ENCODE data around the gene MED29.
A peak's percentile ranks its signal among the peaks of the same experiment; 100 is the strongest.

MED29 gene

DNA sequence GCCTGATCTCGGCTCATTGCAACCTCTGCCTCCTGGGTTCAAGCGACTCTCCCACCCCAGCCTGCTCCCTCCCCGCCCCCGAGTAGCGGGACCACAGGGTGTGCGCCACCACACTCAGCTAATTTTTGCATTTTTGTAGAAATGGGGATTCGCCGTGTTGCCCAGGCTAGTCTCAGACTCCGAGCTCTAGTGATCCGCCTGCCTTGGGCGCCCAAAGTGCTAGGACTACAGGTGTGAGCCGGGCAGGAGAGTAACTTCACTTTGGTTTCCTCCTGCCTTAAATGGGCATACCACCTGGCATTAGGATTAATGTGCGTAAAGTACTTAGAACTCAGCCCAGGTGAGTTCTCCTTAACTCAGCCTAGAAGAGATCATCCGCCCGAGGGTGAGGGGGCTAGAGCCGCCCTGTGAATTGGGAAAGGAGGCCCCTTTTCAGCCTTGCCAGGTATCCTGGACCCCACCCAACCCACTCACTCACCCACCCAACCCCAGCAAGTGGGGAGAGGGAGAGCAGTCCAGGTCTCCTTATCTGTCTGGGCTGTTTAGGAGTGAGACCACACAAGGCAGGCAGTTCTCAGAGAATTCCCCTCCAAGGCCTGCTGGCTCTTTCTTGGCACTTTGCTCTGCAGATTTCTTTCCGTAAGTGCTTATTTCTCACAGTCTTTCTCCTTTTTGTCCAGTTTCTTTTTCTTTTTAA is 14.2 kb downstream of the MED29 start:
- H3K4me3 ChIP-seq (ENCODE audit: low read depth, low read length): no peak overlapping the region
- TF ChIP-seq, protein P1, sequence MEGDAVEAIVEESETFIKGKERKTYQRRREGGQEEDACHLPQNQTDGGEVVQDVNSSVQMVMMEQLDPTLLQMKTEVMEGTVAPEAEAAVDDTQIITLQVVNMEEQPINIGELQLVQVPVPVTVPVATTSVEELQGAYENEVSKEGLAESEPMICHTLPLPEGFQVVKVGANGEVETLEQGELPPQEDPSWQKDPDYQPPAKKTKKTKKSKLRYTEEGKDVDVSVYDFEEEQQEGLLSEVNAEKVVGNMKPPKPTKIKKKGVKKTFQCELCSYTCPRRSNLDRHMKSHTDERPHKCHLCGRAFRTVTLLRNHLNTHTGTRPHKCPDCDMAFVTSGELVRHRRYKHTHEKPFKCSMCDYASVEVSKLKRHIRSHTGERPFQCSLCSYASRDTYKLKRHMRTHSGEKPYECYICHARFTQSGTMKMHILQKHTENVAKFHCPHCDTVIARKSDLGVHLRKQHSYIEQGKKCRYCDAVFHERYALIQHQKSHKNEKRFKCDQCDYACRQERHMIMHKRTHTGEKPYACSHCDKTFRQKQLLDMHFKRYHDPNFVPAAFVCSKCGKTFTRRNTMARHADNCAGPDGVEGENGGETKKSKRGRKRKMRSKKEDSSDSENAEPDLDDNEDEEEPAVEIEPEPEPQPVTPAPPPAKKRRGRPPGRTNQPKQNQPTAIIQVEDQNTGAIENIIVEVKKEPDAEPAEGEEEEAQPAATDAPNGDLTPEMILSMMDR (conservative IDR thresholded peaks at IDR 0.05; ENCODE audit: low read depth, low read length): no peak
- DNase-seq (ENCODE audit: low read depth): no peak

DNA sequence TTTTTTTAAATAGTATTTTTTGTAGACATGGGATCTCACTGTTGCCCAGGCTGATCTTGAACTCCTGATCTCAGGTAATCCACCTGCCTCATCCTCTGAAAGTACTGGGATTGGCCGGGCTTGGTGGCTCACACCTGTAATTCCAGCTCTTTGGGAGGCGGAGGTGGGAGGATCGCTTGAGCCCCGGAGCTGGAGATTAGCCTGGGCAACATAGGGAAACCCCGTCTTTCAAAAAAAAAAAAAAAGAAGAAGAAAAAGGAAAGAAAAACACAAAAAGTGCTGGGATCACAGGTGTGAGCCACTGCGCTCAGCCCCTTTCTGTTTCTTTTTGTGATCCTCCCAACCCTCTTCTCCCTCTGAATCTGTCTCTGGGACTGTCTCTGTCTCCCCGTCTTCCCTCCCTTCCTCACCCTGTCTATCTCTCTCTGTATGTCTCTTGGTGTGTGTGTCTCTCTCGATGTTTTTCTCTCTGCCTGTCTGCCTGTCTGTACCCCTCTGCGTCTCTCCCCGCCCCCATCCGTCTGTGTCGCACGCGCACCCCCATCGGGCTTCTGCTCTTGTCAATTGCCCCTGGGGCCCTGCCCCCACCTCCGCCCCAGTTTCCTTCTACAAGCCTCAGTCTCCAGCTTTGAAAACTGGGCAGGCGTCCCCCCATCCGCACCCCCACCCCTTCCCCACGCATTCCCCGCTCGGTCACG is 14.9 kb downstream of the MED29 start:
- TF ChIP-seq, protein P1 (conservative IDR thresholded peaks at IDR 0.05; ENCODE audit: low read depth, low read length): no peak
- peak; percentile 44 for DNase-seq (ENCODE audit: low read depth)
- H3K4me3 ChIP-seq (ENCODE audit: low read depth, low read length): peak overlapping the region; percentile 78

DNA sequence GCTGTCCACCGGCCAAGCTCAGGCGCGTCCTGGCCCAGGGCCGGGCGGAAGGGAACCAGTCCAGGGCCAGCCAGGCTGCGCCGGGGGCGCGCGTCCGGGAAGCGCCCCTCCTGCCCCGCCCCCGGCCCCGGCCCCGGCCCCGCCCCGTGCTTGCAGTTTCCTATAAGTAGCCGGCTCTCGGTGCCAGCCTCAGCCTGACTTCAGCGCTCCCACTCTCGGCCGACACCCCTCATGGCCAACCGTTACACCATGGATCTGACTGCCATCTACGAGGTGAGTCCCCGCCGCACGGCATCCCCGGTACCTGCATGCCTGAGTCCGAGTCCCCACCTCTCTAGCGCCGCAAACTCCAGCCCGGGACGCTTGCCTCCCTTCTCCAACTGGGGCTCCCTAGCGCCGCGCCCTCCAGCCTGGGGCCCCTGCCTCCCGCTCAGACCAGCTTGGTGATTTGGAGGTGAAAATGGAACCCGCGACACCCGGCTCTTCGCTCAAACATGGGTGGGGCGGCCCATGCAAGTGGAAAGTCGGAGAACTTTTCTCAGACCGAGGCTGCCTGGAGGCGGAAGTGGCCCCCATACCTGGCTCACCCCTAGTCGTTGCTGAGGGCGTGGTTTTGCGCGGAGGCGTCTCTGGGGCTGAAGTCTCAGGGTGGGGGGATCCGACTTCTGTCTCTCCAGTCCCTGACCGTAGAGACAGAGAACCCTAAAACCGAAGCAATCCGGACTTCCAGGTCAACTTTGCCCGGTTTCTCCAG is 15.7 kb downstream of the MED29 start, which contains the start of gene ZFP36:
TSS of gene ZFP36 (plus strand) at position 192 of the 754 bp plus-strand sequence. CDS start at position 250, 58 bp downstream.
- TF ChIP-seq, protein P1 (conservative IDR thresholded peaks at IDR 0.05; ENCODE audit: low read depth, low read length): no peak
- peak within 1 kb of the TSS; percentile 78 for H3K4me3 ChIP-seq (ENCODE audit: low read depth, low read length)
- peak; percentile 89 for DNase-seq (ENCODE audit: low read depth)

DNA sequence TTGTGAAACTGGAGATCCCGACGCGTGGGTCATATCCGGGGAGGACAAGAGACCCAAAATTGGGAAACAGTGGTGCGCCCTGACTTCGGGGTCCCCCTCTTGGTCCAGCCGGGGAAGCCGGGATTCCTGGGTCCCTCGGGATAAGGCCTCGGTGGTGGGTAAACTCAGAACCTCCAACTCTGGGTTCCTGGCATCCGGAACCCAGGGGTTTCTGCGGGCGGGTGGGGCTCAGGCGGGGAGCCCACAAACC is 16.2 kb downstream of the MED29 start:
- DNase-seq (ENCODE audit: low read depth): no peak
- peak overlapping the region; percentile 78 for H3K4me3 ChIP-seq (ENCODE audit: low read depth, low read length)
- TF ChIP-seq, protein P1 (conservative IDR thresholded peaks at IDR 0.05; ENCODE audit: low read depth, low read length): no peak

DNA sequence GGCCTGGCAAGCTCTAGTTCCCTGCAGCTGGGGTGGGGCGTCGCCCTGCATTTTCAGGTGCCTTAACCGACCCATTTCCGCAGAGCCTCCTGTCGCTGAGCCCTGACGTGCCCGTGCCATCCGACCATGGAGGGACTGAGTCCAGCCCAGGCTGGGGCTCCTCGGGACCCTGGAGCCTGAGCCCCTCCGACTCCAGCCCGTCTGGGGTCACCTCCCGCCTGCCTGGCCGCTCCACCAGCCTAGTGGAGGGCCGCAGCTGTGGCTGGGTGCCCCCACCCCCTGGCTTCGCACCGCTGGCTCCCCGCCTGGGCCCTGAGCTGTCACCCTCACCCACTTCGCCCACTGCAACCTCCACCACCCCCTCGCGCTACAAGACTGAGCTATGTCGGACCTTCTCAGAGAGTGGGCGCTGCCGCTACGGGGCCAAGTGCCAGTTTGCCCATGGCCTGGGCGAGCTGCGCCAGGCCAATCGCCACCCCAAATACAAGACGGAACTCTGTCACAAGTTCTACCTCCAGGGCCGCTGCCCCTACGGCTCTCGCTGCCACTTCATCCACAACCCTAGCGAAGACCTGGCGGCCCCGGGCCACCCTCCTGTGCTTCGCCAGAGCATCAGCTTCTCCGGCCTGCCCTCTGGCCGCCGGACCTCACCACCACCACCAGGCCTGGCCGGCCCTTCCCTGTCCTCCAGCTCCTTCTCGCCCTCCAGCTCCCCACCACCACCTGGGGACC is 16.6 kb downstream of the MED29 start:
- TF ChIP-seq, protein P1 (conservative IDR thresholded peaks at IDR 0.05; ENCODE audit: low read depth, low read length): no peak
- H3K4me3 ChIP-seq (ENCODE audit: low read depth, low read length): peak overlapping the region; percentile 78
- peak; percentile 45 for DNase-seq (ENCODE audit: low read depth)

DNA sequence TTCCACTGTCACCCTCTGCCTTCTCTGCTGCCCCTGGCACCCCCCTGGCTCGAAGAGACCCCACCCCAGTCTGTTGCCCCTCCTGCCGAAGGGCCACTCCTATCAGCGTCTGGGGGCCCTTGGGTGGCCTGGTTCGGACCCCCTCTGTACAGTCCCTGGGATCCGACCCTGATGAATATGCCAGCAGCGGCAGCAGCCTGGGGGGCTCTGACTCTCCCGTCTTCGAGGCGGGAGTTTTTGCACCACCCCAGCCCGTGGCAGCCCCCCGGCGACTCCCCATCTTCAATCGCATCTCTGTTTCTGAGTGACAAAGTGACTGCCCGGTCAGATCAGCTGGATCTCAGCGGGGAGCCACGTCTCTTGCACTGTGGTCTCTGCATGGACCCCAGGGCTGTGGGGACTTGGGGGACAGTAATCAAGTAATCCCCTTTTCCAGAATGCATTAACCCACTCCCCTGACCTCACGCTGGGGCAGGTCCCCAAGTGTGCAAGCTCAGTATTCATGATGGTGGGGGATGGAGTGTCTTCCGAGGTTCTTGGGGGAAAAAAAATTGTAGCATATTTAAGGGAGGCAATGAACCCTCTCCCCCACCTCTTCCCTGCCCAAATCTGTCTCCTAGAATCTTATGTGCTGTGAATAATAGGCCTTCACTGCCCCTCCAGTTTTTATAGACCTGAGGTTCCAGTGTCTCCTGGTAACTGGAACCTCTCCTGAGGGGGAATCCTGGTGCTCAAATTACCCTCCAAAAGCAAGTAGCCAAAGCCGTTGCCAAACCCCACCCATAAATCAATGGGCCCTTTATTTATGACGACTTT is 17.4 kb downstream of the MED29 start:
- peak; percentile 56 for DNase-seq (ENCODE audit: low read depth)
- TF ChIP-seq, protein P1 (conservative IDR thresholded peaks at IDR 0.05; ENCODE audit: low read depth, low read length): no peak
- H3K4me3 ChIP-seq (ENCODE audit: low read depth, low read length): peak overlapping the region; percentile 78

Data from choroid plexus epithelial cell (primary cell).